A673 (cell line): ENCODE measurements around the gene CD4. TPM values are rescaled to one million over a fixed set of nuclear protein-coding genes. Genes with fewer than 3 reads are reported as not detected.

Source experiments
- BruUV-seq: library from RNA; stranded (reverse); fragments of 400-500 nt; replicated peaks from 2 replicates; lab custom pipeline; 2021; lab: Mats Ljungman, UMichigan
- CTCF ChIA-PET: fragments of 300-600 bp; sonication (Branson Sonifier 250); formaldehyde crosslinking; loops from one replicate; lab custom pipeline; 2022; ENCODE audit warnings: antibody characterized with exemption; lab: Charles Lee
- POLR2A ChIA-PET: fragments of 300-600 bp; sonication (Branson Sonifier 250); formaldehyde crosslinking; loops from one replicate; lab custom pipeline; 2022; ENCODE audit warnings: antibody characterized with exemption; ENCODE audit not compliant: low non-redundant PET; lab: Charles Lee
- DNase-seq: peaks from one replicate; pipeline ENCODE4 v3.0.0-alpha.2; 2015; ENCODE audit warnings: low spot score
- H3K27ac ChIP-seq: fragments of 200-600 bp; sonication (generic); 2 replicates; pipeline ENCODE4 v1.5.1; 2016; ENCODE audit warnings: mixed run types, low read depth, mild to moderate bottlenecking, mixed read lengths, antibody characterized with exemption, low read length; ENCODE audit not compliant: poor library complexity, severe bottlenecking
- H3K27me3 ChIP-seq: fragments of 200-600 bp; sonication (generic); replicated peaks from 2 replicates; pipeline ENCODE4 v1.6.1; 2017; ENCODE audit warnings: mixed run types, low read depth, mild to moderate bottlenecking, mixed read lengths, antibody characterized with exemption, low read length; ENCODE audit not compliant: insufficient read depth, poor library complexity
- H3K36me3 ChIP-seq: fragments of 200-600 bp; sonication (generic); 2 replicates; pipeline ENCODE4 v1.6.1; 2016; ENCODE audit warnings: mixed run types, mild to moderate bottlenecking, mixed read lengths, antibody characterized with exemption, low read length; ENCODE audit not compliant: insufficient read depth, poor library complexity, severe bottlenecking
- H3K4me1 ChIP-seq: fragments of 200-600 bp; sonication (generic); 2 replicates; pipeline ENCODE4 v1.6.1; 2017; ENCODE audit warnings: mixed run types, mild to moderate bottlenecking, mixed read lengths, antibody characterized with exemption, low read length; ENCODE audit not compliant: insufficient read depth, poor library complexity, severe bottlenecking
- H3K4me3 ChIP-seq: fragments of 200-600 bp; sonication (generic); 2 replicates; pipeline ENCODE4 v1.5.1; 2016; ENCODE audit warnings: low read depth, mixed run types, mild to moderate bottlenecking, mixed read lengths, low read length; ENCODE audit not compliant: poor library complexity, severe bottlenecking
- H3K9me3 ChIP-seq: fragments of 200-600 bp; sonication (generic); 2 replicates; pipeline ENCODE4 v1.6.1; 2016; ENCODE audit warnings: mixed run types, low read depth, mild to moderate bottlenecking, mixed read lengths, antibody characterized with exemption, low read length; ENCODE audit not compliant: poor library complexity, severe bottlenecking
- EZH2 ChIP-seq: fragments of 200-600 bp; sonication (generic); IDR thresholded peaks from 2 replicates; pipeline ENCODE4 v1.6.1; 2017; ENCODE audit warnings: borderline replicate concordance, low read depth, mild to moderate bottlenecking, mixed read lengths, antibody characterized with exemption, low read length; ENCODE audit not compliant: poor library complexity, severe bottlenecking
- intact Hi-C: fragments of 100-400 bp; cut with micrococcal nuclease; formaldehyde crosslinking; loops from one replicate; pipeline ENCODE4 v1.10.0; 2022; ENCODE audit not compliant: unreplicated experiment
- total RNA-seq: library from RNA; stranded (reverse); gene quantifications from 2 replicates; pipeline ENCODE4 v1.2.3, GENCODE V29; 2021
- TF ChIP-seq, protein P1 (sequence below): fragments of 300-800, 200-600 bp; sonication (generic); conservative IDR thresholded peaks from 2 replicates; pipeline ENCODE4 v1.5.1; 2017; ENCODE audit warnings: low read depth, mild to moderate bottlenecking, antibody characterized with exemption, low read length, moderate library complexity, mixed read lengths

Gene CD4
- total RNA-seq, 1 experiment from 2014 or later: not detected

GRCh38 chr12:6829536-6830220, 40.4 kb downstream of the CD4 start:
- ChIA-PET POLR2A (no interaction called here), CTCF (interaction anchor here (0.5 to 1.0 kb wide), 2 partner anchors 50 to 77 kb away, joined by 3 to 4 read pairs; partner anchors contain the start of gene MLF2)
- Histone ChIP-seq H3K9me3 (no peaks in the 10 kb centered on the region), H3K4me3 (peak overlapping the region; percentile 95), H3K4me1 (peaks cover 16% of the 10 kb centered on the region), H3K27me3 (no peaks in the 10 kb centered on the region), H3K27ac (peak overlapping the region; percentile 84), H3K36me3 (peaks cover 34% of the 10 kb centered on the region)
- TF ChIP-seq, protein P1, sequence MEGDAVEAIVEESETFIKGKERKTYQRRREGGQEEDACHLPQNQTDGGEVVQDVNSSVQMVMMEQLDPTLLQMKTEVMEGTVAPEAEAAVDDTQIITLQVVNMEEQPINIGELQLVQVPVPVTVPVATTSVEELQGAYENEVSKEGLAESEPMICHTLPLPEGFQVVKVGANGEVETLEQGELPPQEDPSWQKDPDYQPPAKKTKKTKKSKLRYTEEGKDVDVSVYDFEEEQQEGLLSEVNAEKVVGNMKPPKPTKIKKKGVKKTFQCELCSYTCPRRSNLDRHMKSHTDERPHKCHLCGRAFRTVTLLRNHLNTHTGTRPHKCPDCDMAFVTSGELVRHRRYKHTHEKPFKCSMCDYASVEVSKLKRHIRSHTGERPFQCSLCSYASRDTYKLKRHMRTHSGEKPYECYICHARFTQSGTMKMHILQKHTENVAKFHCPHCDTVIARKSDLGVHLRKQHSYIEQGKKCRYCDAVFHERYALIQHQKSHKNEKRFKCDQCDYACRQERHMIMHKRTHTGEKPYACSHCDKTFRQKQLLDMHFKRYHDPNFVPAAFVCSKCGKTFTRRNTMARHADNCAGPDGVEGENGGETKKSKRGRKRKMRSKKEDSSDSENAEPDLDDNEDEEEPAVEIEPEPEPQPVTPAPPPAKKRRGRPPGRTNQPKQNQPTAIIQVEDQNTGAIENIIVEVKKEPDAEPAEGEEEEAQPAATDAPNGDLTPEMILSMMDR: peak; percentile 34; the same call in 1 of the 2 replicates
- TF ChIP-seq EZH2: no peak
- no TSS peak for BruUV-seq
- intact Hi-C loops: loop anchor here (5.0 kb wide), 2 partner anchors 62 to 212 kb away; partner anchors contain the start of gene PTMS
- peak; percentile 63 for DNase-seq

DNA sequence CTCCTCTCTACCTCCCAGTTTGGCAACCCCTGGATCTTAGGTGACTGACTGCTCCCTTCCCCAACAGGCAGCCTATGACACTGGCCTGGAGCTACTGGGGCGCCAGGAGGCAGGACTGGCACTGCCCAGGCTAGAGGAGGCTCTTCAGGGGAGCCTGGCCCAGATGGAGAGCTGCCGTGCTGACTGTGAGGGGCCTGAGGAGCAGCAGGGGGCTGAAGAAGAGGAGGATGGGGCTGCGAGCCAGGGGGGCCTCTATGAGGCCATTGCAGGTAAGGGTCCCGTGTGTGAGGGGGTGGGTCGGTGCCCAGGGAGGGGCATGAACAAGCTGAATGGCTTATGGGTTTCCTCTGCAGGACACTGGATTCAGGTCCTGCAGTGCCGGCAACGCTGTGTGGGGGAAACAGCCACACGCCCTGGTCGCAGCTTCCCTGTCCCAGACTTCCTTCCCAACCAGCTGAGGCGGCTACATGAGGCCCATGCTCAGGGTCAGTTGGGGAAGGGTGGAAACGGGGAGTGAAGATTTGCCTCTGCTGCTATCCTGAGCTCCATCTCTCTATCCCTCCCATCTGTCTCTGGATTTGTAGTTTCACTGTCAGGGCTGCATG, 41.1 kb downstream of the CD4 start:
- POLR2A ChIA-PET: interaction anchor here (0.6 kb wide), 1 partner anchor 24 kb away, joined by 3 read pairs; no protein-coding TSS in a partner anchor
- TF ChIP-seq EZH2: no peak
- TF ChIP-seq, protein P1: no peak

GRCh38 chr12:6830999-6831398, 41.7 kb downstream of the CD4 start:
- H3K4me1 ChIP-seq: peaks cover 12% of the 10 kb centered on the region
- TF ChIP-seq EZH2: no peak
- TF ChIP-seq, protein P1: no peak
- H3K9me3 ChIP-seq: no peaks in the 10 kb centered on the region
- DNase-seq: no peak
- ChIA-PET CTCF (no interaction called here), POLR2A (interaction anchor here (0.6 kb wide), 1 partner anchor 24 kb away, joined by 3 read pairs; no protein-coding TSS in a partner anchor)
- no peaks in the 10 kb centered on the region for H3K27me3 ChIP-seq
- no peak overlapping the region for H3K4me3 ChIP-seq
- H3K27ac ChIP-seq: no peak overlapping the region
- no TSS peak for BruUV-seq
- intact Hi-C loops: no loop called here
- peaks cover 37% of the 10 kb centered on the region for H3K36me3 ChIP-seq

More for the DNA sequence above, 41.1 kb downstream of the CD4 start:
- H3K4me3 ChIP-seq: no peak overlapping the region
- no peaks in the 10 kb centered on the region for H3K27me3 ChIP-seq
- peaks cover 16% of the 10 kb centered on the region for H3K4me1 ChIP-seq
- DNase-seq: no peak
- H3K27ac ChIP-seq: no peak overlapping the region
- CTCF ChIA-PET: interaction anchor here (0.5 kb wide), 1 partner anchor 50 kb away, joined by 4 read pairs; no protein-coding TSS in a partner anchor
- BruUV-seq: no TSS peak
- H3K36me3 ChIP-seq: peaks cover 37% of the 10 kb centered on the region
- intact Hi-C loops: no loop called here
- no peaks in the 10 kb centered on the region for H3K9me3 ChIP-seq
